ENCODE measurements around the gene SALL2.

SALL2 gene

DNA sequence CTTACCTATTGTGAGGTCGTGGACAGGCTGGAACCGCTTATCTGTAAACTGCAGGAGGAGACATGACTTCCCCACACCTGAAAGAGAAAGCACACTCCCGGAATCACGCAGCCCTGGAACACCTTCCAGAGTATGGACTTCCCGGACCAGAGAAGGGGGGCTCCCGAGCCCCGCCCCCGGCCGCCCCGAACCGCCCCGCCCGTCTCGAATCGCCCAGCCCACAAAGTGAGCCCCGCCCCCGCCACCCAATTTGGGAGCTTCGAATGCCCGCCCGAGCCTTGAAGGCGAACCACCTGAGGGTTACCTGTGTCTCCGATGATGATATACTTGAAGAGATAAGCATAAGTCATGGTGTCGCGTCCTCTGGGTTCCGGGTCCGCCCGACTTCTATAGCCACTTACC is 49.6 kb downstream of the SALL2 start:
- DNase-seq: peak; percentile 40

DNA sequence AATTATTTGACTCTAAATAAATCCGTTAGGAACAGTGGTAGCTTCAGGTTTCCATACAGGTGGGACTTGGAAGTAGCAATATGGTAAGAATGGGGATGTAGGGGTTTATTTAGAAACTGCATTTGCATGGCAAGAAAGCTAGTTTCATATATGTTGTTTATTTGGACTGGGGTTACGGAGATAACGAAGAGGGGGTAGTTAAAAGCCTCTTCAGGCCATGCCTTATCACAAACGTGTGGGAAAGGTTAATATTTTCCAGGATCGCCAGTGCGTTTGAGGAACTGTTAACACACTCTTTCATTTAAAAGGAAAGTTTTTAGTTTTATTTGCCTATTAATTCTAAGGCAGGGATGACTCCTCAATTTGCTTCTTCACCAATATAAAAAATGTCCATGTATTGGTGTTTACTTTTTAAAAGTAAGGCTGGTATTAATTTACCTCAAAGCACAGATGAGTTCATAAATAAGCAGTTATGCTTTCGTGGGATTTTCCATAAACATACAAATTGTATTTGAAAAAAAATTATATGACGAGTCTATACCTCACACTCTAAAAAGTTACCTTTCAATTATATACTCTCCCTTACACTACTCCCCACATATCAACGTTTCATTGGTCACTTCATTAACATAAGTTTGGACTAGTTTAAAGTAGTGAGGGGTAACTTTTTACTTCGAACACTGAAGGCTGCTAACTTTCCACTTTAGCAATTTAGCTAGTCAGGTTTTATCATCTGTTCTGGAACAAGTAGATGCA is 50.2 kb downstream of the SALL2 start:
- no peak for DNase-seq

Measured in NCI-H524 treated with DMSO at 0.1 percent for 48 hours (cell line).